Measurements from ENCODE around the gene DUXB. TPM values are rescaled to one million over a fixed set of nuclear protein-coding genes. Genes with fewer than 3 reads are reported as not detected.

Gene DUXB
- total RNA-seq (2014; rRNA removed; shearing (Covaris generic)): not detected in 2 replicates
- total RNA-seq (2022): not detected in 2 replicates
- Bru-seq, nascent RNA: not detected
- BruChase-seq, experiment 1, labeled RNA remaining after a 6-hour chase: not detected
- not detected for BruChase-seq, experiment 2, labeled RNA remaining after a 2-hour chase
- long read RNA-seq: 0 reads

GRCh38 chr16:75701361-75701760 lies at the start of gene DUXB:
DUXB (minus strand) TSS chr16:75701461; CDS start chr16:75701418, 43 bp downstream.
- no peak within 1 kb of the TSS for H3K27ac ChIP-seq (ENCODE audit: low read depth, low read length, poor library complexity, severe bottlenecking)
- CTCF ChIA-PET (ENCODE audit: unreplicated experiment): no interaction called here
- POLR2A ChIA-PET: no interaction called here

GRCh38 chr16:75750528-75750927 lies 49.3 kb upstream of the DUXB start:
- Histone ChIP-seq H2AFZ (ENCODE audit: low read length) (no peak overlapping the region), H3K4me2 (ENCODE audit: low read length) (no peak overlapping the region), H3K4me3 (ENCODE audit: low read depth, low read length, poor library complexity, severe bottlenecking) (no peak overlapping the region), H3K9me2 (ENCODE audit: insufficient read depth, low read length) (no peaks in the 10 kb centered on the region), H3K36me3 (ENCODE audit: insufficient read depth, low read length) (no peaks in the 10 kb centered on the region), H3K4me1 (ENCODE audit: insufficient read depth, low read length, poor library complexity, severe bottlenecking) (no peaks in the 10 kb centered on the region), H4K20me1 (ENCODE audit: insufficient read depth, low read length) (no peaks in the 10 kb centered on the region), H3K9me3 (ENCODE audit: low read length) (no peaks in the 10 kb centered on the region; the same call in 1 of the 2 replicates), H3K27ac (ENCODE audit: low read depth, low read length, poor library complexity, severe bottlenecking) (no peak overlapping the region), H3K79me2 (ENCODE audit: insufficient read depth, low read depth, low read length) (no peaks in the 10 kb centered on the region)
- ChIA-PET POLR2A (interaction anchor here (1.1 kb wide), 1 partner anchor 90 kb away, joined by 3 read pairs; no protein-coding TSS in a partner anchor), CTCF (ENCODE audit: unreplicated experiment) (no interaction called here)
- intact Hi-C loops (cut with micrococcal nuclease; ENCODE audit: unreplicated experiment): no loop called here
- no peak for DNase-seq (ENCODE audit: low spot score)
- TF ChIP-seq CTCF (conservative IDR thresholded peaks at IDR 0.05; ENCODE audit: low read length) (no peak), EZH2phosphoT487 (IDR thresholded peaks at IDR 0.05; ENCODE audit: borderline replicate concordance, low read depth, low read length) (no peak)
- BruUV-seq (replicated peaks): no TSS peak

More at GRCh38 chr16:75701361-75701760, at the start of gene DUXB:
- Histone ChIP-seq H3K4me3 (ENCODE audit: low read depth, low read length, poor library complexity, severe bottlenecking) (no peak within 1 kb of the TSS), H3K9me3 (ENCODE audit: low read length) (no peaks in the 10 kb centered on the region), H3K4me1 (ENCODE audit: insufficient read depth, low read length, poor library complexity, severe bottlenecking) (no peaks in the 10 kb centered on the region), H3K4me2 (ENCODE audit: low read length) (no peak within 1 kb of the TSS), H3K79me2 (ENCODE audit: insufficient read depth, low read depth, low read length) (no peaks in the 10 kb centered on the region), H3K9me2 (ENCODE audit: insufficient read depth, low read length) (no peaks in the 10 kb centered on the region), H4K20me1 (ENCODE audit: insufficient read depth, low read length) (no peaks in the 10 kb centered on the region), H2AFZ (ENCODE audit: low read length) (no peak within 1 kb of the TSS), H3K36me3 (ENCODE audit: insufficient read depth, low read length) (no peaks in the 10 kb centered on the region)
- no peak for TF ChIP-seq EZH2phosphoT487 (IDR thresholded peaks at IDR 0.05; ENCODE audit: borderline replicate concordance, low read depth, low read length)
- no peak for TF ChIP-seq CTCF (conservative IDR thresholded peaks at IDR 0.05; ENCODE audit: low read length)
- intact Hi-C loops (cut with micrococcal nuclease; ENCODE audit: unreplicated experiment): no loop called here
- DNase-seq (ENCODE audit: low spot score): no peak
- no TSS peak for BruUV-seq (replicated peaks)

GRCh38 chr16:75746359-75746758 lies 45.1 kb upstream of the DUXB start:
- BruUV-seq (replicated peaks): no TSS peak
- Histone ChIP-seq H3K4me3 (ENCODE audit: low read depth, low read length, poor library complexity, severe bottlenecking) (no peak overlapping the region), H3K79me2 (ENCODE audit: insufficient read depth, low read depth, low read length) (no peaks in the 10 kb centered on the region), H3K9me3 (ENCODE audit: low read length) (peaks cover 30% of the 10 kb centered on the region), H3K4me2 (ENCODE audit: low read length) (no peak overlapping the region), H3K27ac (ENCODE audit: low read depth, low read length, poor library complexity, severe bottlenecking) (no peak overlapping the region), H2AFZ (ENCODE audit: low read length) (no peak overlapping the region), H3K9me2 (ENCODE audit: insufficient read depth, low read length) (no peaks in the 10 kb centered on the region), H3K36me3 (ENCODE audit: insufficient read depth, low read length) (no peaks in the 10 kb centered on the region), H4K20me1 (ENCODE audit: insufficient read depth, low read length) (no peaks in the 10 kb centered on the region), H3K4me1 (ENCODE audit: insufficient read depth, low read length, poor library complexity, severe bottlenecking) (no peaks in the 10 kb centered on the region)
- intact Hi-C loops (cut with micrococcal nuclease; ENCODE audit: unreplicated experiment): no loop called here
- ChIA-PET CTCF (ENCODE audit: unreplicated experiment) (no interaction called here), POLR2A (interaction anchor here (0.6 kb wide), 1 partner anchor 1081 kb away, joined by 4 read pairs; no protein-coding TSS in a partner anchor)
- no peak for DNase-seq (ENCODE audit: low spot score)
- TF ChIP-seq CTCF (conservative IDR thresholded peaks at IDR 0.05; ENCODE audit: low read length): no peak
- TF ChIP-seq EZH2phosphoT487 (IDR thresholded peaks at IDR 0.05; ENCODE audit: borderline replicate concordance, low read depth, low read length): no peak

Data from OCI-LY7 (cell line).